Effector memory CD8-positive, alpha-beta T cell (primary cell): ENCODE measurements around the gene PIK3R3.

Experiments
- ATAC-seq: fragments of 150-1000 bp; cut with Tn5 transposase; replicated peaks from 2 replicates; pipeline ENCODE4 v1.10.0; 2021; ENCODE audit warnings: mild to moderate bottlenecking, moderate library complexity
- DNase-seq, 3 experiments: peaks; one replicate each; pipeline ENCODE4 v3.0.0; 2021
- H3K27ac Mint-ChIP-seq, 2 donors: one replicate each; pipeline ENCODE4 v1.8.0; 2022; ENCODE audit warnings: mild to moderate bottlenecking in 2 of 2, mixed read lengths in 2 of 2, moderate library complexity in 2 of 2
- H3K27me3 Mint-ChIP-seq, 2 donors: one replicate each; pipeline ENCODE4 v1.8.0; 2022; ENCODE audit warnings: mixed read lengths in 2 of 2
- H3K36me3 Mint-ChIP-seq: one replicate; pipeline ENCODE4 v1.8.0; 2022; ENCODE audit warnings: mild to moderate bottlenecking, moderate library complexity, mixed read lengths; ENCODE audit not compliant: insufficient read depth
- H3K4me1 Mint-ChIP-seq, 2 donors: one replicate each; pipeline ENCODE4 v1.8.0; 2022; ENCODE audit warnings: low read depth in 2 of 2, mixed read lengths in 2 of 2
- H3K4me3 Mint-ChIP-seq, 2 donors: one replicate each; pipeline ENCODE4 v1.8.0; 2022; ENCODE audit warnings: mild to moderate bottlenecking in 2 of 2, mixed read lengths in 2 of 2, moderate library complexity in 2 of 2
- H3K9me3 Mint-ChIP-seq, 2 donors: one replicate each; pipeline ENCODE4 v1.8.0; 2022; ENCODE audit warnings: mixed read lengths in 2 of 2

The PIK3R3 gene

DNA sequence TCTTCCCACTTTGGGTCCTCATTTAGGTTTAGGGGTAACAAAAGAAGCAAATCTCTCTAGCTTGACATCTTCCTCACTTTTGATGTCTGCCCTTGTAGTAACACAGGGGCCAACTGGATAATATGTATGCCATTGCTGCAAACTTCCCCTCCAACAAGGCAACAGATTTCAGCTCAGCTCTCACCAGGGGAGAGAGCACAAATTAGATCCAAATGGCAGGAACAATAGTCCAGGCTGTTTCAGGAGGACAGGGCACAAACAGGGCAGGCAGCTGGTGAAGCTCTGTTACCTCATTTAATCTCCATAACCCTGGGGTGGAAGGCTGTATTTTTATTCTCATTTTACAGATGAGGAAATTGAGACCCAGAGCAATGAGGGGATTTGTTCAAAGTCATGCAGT, 4.3 kb upstream of the PIK3R3 start:
- peaks cover 5% of the 10 kb centered on the region for H3K36me3 Mint-ChIP-seq
- peaks cover 6 to 12% of the 10 kb centered on the region in 2 donors for H3K27me3 Mint-ChIP-seq
- no peak overlapping the region for H3K27ac Mint-ChIP-seq
- H3K4me3 Mint-ChIP-seq, result no peak overlapping the region
- DNase-seq, result no peak
- peaks cover 16 to 20% of the 10 kb centered on the region in 2 donors for H3K4me1 Mint-ChIP-seq
- no peaks in the 10 kb centered on the region for H3K9me3 Mint-ChIP-seq
- ATAC-seq, result no peak

DNA sequence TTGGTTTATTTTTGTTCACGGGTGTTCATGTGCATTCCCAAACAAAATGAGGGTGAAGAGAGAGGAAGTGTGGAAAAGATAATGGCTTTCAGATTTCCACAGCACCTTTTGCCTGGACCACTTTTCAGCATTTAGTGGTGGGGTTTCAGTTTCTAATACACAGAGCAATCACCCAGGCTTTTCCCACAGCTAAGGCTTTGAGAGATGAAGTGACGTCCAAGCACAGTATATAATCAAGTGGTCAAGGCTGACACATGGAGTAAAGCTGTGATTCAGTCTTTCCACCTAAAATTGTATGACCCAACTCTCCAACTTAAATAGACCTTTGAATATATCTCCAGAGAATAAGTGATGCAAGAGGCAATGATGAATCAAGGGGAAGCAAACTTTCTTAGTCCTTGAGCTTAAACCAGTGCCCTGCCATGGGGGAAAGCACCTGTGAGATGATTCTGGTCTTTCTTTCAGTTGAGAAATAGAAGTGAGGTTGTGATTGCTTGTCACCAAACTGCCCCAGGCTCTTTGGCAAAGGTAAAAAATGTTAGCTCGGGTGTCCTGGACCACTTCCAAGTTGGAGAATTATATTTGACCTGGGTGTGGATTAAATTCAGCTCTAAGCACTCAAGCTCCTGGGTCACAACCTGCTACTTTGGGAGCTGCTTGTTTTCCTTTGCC, 2.4 kb upstream of the PIK3R3 start:
- no peaks in the 10 kb centered on the region for H3K9me3 Mint-ChIP-seq
- no peak overlapping the region for H3K4me3 Mint-ChIP-seq
- H3K36me3 Mint-ChIP-seq, result peaks cover 5% of the 10 kb centered on the region
- peaks cover 19 to 22% of the 10 kb centered on the region in 2 donors for H3K4me1 Mint-ChIP-seq
- ATAC-seq, result no peak
- H3K27ac Mint-ChIP-seq, result peak overlapping the region in 1 of 2 donors; percentile 94
- peaks cover 0 to 7% of the 10 kb centered on the region in 2 donors for H3K27me3 Mint-ChIP-seq
- no peak for DNase-seq

DNA sequence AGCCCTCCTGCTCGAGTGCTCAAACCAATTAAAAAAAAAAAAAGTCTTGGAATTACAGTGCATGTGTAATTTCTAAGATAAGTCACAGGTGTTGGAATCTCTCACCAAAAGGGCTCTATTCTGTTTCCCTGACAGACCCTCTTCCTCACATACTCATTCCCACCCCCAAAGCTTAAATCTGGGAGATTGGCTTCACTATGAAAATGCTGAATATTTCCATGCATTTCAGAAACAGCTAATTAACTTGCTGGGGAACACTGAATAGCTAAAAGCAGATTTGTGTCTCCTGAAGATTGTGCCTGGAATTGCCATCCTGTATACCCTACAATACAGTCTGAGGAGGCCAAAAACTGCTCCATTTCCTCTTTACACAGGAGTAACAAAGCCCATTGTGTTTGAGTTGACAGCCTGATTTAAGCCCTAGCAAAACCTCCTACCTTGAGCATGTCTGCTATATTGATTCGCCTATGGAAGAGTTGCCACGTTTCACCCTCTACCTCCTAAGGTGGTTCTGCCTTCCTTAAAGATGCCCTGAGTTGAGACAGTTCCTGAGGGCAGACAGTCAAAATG, 1.4 kb upstream of the PIK3R3 start:
- Mint-ChIP-seq H3K4me1 (peaks cover 19 to 22% of the 10 kb centered on the region in 2 donors), H3K9me3 (no peaks in the 10 kb centered on the region), H3K4me3 (peak overlapping the region; percentile 91 to 97), H3K36me3 (peaks cover 5% of the 10 kb centered on the region), H3K27ac (peak overlapping the region; percentile 94 to 97), H3K27me3 (peaks cover 0 to 3% of the 10 kb centered on the region in 2 donors)
- ATAC-seq, result no peak
- DNase-seq, result no peak

DNA sequence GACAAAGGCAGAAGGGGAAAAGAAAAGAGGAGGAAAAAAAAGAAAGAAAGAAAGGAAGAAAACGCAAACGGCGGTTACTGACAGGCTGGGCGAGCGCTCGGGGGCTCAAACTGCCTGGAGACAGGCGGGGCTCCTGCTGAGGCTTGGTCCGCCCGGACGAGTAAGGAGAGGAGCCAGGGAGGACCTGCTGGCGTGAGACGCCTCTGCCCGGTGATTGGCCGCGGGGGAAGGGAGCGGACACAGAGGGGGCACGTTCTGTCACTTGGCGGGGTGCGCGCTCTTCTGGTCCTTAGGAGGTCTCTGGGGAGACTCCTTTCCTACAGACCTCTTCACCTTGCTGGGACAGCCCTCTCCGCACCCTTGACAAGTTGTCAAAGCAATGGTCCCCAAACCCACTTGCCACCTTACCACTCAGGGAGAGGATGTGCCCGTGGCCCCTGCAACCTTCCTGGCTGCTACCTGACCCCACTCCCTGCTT, 791 bp upstream of the PIK3R3 start:
- peak overlapping the region; percentile 94 to 97 for H3K27ac Mint-ChIP-seq
- H3K9me3 Mint-ChIP-seq, result no peaks in the 10 kb centered on the region
- DNase-seq (peak in 2 of 3 experiments; percentile 21 to 24), ATAC-seq (peak; percentile 39)
- H3K27me3 Mint-ChIP-seq, result peaks cover 0 to 6% of the 10 kb centered on the region in 2 donors
- H3K4me1 Mint-ChIP-seq, result peaks cover 19 to 22% of the 10 kb centered on the region in 2 donors
- peaks cover 5% of the 10 kb centered on the region for H3K36me3 Mint-ChIP-seq
- peak overlapping the region; percentile 91 to 97 for H3K4me3 Mint-ChIP-seq

DNA sequence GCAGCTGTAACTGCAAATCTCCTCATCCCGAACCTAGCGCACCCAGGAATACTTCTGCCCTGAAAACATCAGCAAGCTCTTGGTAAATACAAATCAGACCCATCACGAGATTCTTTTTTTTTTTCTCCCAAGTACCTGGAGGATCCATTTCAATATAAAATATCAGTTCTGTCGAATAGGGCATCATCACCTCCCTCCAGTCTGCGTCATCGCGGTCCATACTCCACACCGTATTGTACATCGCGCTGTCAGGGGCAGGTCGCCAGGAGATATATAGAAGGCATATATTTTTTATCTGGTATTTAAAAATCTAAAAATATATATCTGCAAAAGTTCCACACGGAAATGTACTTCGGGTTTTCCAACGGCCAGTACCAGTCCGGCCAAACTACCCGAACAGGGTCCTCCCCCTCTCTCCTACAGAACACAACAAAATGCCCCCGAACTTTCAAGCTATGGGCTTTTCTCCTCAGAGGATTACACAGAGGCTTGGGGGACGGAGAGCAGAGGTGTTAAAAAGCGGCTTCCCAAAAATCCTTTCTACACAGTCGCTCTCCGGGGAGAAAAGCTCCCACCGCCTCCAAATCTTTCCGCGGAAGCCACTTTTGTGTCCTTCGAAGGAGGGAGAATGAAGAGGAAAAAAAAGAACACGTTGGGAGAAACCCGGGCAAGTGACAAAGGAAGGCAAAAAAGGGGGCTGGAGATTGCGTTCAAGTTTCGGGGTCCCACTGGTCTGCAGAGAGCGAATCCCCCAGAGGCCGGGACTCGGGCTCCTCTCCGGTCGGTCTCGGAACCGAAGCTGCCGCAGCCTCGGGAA, 509 bp downstream of the PIK3R3 start:
- H3K27me3 Mint-ChIP-seq, result peaks cover 0 to 6% of the 10 kb centered on the region in 2 donors
- H3K9me3 Mint-ChIP-seq, result no peaks in the 10 kb centered on the region
- peaks cover 19 to 22% of the 10 kb centered on the region in 2 donors for H3K4me1 Mint-ChIP-seq
- ATAC-seq, result peak; percentile 31
- peak overlapping the region; percentile 91 to 97 for H3K4me3 Mint-ChIP-seq
- peaks cover 5% of the 10 kb centered on the region for H3K36me3 Mint-ChIP-seq
- H3K27ac Mint-ChIP-seq, result peak overlapping the region; percentile 94 to 97
- peak; percentile 20 to 28 (median 21) for DNase-seq

DNA sequence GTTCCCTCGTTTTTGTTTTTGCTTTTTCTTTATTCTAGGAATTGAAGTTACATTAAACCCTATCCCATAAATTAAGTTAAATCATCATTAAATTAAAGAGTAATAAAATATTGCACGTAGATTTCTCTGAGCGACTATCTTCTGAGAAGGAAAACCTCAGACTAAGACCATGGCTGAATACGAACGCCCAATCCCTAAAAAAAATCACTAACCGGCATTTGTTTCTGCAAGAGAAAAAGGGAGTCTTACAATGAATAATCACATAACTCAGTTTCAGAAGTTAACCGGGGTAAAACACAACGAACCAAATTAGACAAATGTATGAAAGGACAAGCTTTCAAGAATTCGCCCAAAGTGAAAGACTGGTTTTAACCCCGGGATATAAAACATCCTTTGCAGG, 1.3 kb downstream of the PIK3R3 start:
- Mint-ChIP-seq H3K27me3 (peaks cover 0 to 6% of the 10 kb centered on the region in 2 donors), H3K27ac (no peak overlapping the region), H3K36me3 (peaks cover 5% of the 10 kb centered on the region), H3K4me1 (peaks cover 19 to 22% of the 10 kb centered on the region in 2 donors), H3K4me3 (peak overlapping the region; percentile 91 to 97), H3K9me3 (no peaks in the 10 kb centered on the region)
- DNase-seq, result no peak
- ATAC-seq, result no peak

DNA sequence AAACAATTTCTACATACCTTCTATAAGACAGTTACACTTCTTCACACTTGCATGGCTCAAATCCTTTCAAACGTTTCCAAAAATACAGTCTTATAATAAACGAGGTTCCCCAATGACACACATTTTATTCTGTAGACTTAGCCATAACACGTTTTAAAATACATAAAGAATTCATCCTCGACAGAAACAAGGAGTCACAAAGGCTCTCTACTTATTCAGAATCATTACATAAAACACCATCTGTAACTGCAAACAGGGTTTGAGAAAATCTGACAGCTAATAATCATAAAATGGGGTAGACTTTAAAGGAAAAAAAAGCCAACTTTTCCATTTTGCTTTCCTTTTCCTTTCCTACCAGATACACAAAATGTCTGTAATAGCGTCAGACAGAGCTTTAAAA, 1.8 kb downstream of the PIK3R3 start:
- peaks cover 19 to 22% of the 10 kb centered on the region in 2 donors for H3K4me1 Mint-ChIP-seq
- ATAC-seq (no peak), DNase-seq (no peak)
- H3K27me3 Mint-ChIP-seq, result peaks cover 0 to 6% of the 10 kb centered on the region in 2 donors
- no peak overlapping the region for H3K4me3 Mint-ChIP-seq
- peaks cover 5% of the 10 kb centered on the region for H3K36me3 Mint-ChIP-seq
- H3K27ac Mint-ChIP-seq, result no peak overlapping the region
- no peaks in the 10 kb centered on the region for H3K9me3 Mint-ChIP-seq

DNA sequence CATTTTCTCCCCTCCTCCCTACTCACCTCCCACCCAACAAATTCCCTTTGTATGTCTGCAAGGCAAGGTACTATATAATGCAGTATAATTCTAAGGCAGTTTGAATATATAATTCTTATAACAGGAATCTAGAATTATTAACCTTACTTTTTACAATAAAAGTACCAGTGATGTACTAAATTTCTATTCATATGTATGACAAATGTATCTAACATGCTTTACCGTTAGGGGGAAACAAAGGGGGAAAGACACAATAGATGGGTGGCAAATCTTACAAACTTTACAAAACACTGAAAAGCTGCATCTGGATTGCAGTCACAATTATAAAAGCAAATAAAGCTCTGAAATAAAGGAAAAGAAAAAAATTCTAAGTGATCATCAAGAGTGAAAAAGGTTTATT, 2.3 kb downstream of the PIK3R3 start:
- no peak overlapping the region for H3K4me3 Mint-ChIP-seq
- H3K9me3 Mint-ChIP-seq, result no peaks in the 10 kb centered on the region
- no peak overlapping the region for H3K27ac Mint-ChIP-seq
- ATAC-seq (no peak), DNase-seq (no peak)
- H3K27me3 Mint-ChIP-seq, result peaks cover 0 to 6% of the 10 kb centered on the region in 2 donors
- H3K4me1 Mint-ChIP-seq, result peaks cover 19 to 22% of the 10 kb centered on the region in 2 donors
- H3K36me3 Mint-ChIP-seq, result peaks cover 5% of the 10 kb centered on the region

DNA sequence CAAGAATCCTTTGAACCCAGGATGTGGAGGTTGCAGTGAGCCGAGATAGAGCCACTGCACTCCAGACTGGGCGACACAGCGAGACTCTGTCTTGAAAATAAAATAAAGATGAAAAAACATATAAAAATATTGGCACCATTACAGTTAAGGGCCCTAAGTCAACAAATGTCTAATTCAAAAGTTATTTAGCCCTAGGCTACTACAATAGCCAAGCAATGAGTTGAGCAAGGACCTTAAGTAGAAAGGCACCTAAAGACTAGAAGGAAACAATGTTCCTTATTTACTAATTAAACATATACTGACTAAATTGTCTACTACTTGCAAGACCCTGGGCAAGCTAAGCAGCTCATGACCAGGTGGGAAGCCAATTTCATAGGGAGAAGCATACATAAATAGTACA, 4.1 kb downstream of the PIK3R3 start:
- ATAC-seq (no peak), DNase-seq (no peak)
- Mint-ChIP-seq H3K27me3 (peaks cover 0 to 6% of the 10 kb centered on the region in 2 donors), H3K4me3 (no peak overlapping the region), H3K9me3 (no peaks in the 10 kb centered on the region), H3K4me1 (peaks cover 13 to 14% of the 10 kb centered on the region in 2 donors), H3K27ac (no peak overlapping the region), H3K36me3 (peaks cover 5% of the 10 kb centered on the region)

DNA sequence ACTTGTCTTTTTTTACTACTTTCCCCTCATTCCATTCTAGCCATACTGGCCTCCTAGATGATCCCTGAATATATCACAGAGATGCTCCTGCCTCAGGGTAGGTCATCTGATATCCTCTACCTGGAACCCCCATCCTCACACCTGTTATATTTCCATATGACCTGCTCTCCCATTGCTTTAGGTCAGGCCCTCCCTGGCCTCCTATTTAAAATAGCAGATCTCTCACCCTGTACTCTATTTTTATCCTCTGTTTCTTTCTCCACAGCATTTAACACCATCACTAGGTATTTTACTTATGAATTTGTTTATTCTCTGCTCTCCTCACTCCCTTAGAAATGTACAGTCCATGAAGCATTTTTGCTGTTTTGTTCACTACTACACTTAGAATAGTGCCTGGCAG, 13.6 kb downstream of the PIK3R3 start:
- no peak for ATAC-seq
- Mint-ChIP-seq H3K27ac (no peak overlapping the region), H3K4me3 (no peak overlapping the region), H3K4me1 (no peaks in the 10 kb centered on the region), H3K9me3 (no peaks in the 10 kb centered on the region), H3K36me3 (no peaks in the 10 kb centered on the region), H3K27me3 (no peaks in the 10 kb centered on the region)
- no peak for DNase-seq

DNA sequence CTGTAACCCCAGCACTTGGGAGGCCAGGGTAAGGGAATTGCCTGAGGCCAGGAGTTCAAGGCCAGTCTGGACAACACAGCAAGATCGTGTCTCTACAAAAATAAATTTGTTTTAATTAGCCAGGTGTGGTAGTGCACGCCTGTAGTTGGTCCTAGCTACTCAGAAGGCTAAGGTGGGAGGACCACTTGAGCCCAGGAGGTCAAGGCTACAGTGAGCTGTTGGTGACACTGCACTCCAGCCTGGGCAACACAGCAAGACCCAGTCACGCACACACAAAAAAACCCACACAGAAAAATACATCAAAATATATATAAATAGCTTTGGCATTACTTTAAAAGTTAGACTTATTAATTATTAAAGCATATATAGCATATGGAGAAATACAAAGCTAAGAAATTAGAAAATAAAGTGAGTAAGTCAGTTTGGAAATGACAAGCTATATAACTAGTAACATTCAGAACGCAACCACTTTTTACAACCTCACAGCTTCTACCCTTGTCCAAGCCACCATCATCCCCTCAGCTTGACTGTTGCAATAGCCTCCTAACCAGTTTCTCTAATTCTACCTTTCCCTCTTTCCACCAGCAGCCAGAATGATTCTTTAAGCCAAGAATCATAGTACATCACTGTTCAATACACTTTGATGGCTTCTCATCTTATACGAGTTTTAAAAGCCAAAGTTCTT, 14.5 kb downstream of the PIK3R3 start:
- Mint-ChIP-seq H3K9me3 (no peaks in the 10 kb centered on the region), H3K27ac (no peak overlapping the region), H3K4me1 (no peaks in the 10 kb centered on the region), H3K4me3 (no peak overlapping the region), H3K27me3 (no peaks in the 10 kb centered on the region), H3K36me3 (no peaks in the 10 kb centered on the region)
- ATAC-seq (no peak), DNase-seq (no peak)

DNA sequence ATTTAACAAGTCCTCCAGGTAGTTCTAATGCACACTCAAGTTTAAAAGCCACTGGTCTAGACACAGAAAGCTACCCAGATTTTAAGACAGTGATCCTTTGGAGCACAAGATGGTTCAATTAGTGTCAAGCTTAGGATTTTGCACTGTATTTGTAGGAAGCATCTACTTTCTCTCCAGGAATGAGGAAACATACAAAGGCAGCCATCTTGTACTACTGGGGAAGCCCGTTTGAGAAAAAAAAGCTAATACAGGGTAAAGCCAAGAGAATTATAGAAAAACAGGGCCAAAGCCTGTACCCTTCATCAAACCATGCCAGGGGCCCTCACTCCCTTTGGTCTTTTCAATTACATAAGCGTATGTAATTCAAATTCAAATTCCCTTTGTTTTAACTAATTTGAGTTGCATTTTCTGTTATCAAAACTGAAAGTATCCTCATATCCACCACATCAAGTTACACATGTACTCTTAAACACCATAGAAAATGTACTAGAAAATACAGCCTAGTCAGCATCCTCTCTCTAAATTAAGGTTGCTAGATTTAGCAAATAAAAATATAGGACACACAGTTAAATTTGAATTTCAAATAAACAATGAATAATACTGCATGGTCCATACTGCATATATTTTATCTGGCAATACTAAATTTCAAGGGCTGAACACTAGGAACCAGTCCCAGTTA, 17.4 kb downstream of the PIK3R3 start:
- Mint-ChIP-seq H3K4me3 (no peak overlapping the region), H3K9me3 (no peaks in the 10 kb centered on the region), H3K4me1 (no peaks in the 10 kb centered on the region), H3K36me3 (no peaks in the 10 kb centered on the region), H3K27ac (no peak overlapping the region), H3K27me3 (no peaks in the 10 kb centered on the region)
- DNase-seq (no peak), ATAC-seq (no peak)

DNA sequence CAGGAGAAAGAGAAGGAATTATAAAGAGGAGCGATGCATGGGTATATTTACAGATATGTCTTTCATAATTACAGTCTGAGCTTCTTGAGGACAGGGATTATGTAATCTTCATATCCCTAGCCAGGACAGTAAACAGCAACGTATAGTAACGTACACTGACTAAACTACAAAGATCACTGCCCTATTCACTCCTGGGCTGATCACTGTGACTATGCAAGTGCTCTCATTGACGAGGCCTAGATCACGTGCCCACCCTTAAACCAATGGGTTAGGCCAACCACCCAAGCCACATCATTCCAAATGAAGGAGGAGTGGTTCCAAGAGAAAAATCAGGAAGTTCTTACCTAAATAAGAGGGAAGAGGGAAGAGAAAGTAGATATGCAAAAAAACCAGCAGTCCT, 18.5 kb downstream of the PIK3R3 start:
- DNase-seq (no peak), ATAC-seq (no peak)
- no peak overlapping the region for H3K4me3 Mint-ChIP-seq
- H3K4me1 Mint-ChIP-seq, result peaks cover 0 to 4% of the 10 kb centered on the region in 2 donors
- no peaks in the 10 kb centered on the region for H3K27me3 Mint-ChIP-seq
- no peaks in the 10 kb centered on the region for H3K9me3 Mint-ChIP-seq
- no peaks in the 10 kb centered on the region for H3K36me3 Mint-ChIP-seq
- H3K27ac Mint-ChIP-seq, result no peak overlapping the region
